Mammary epithelial cell (primary cell): ENCODE data around the gene PMM2.

ENCODE experiments used
- CTCF ChIP-seq, 2 donors: IDR thresholded peaks in 1 of 2; conservative IDR thresholded peaks in 1 of 2; 2 replicates each; pipeline ENCODE4 v1.5.1; 2011 to 2012; ENCODE audit warnings: inconsistent platforms in 2 of 2, low read length in 2 of 2, mild to moderate bottlenecking in 2 of 2, control low read depth in 1 of 2, low read depth in 1 of 2; ENCODE audit not compliant: insufficient read depth in 1 of 2; ENCODE audit errors: extremely low read depth in 1 of 2
- EZH2 ChIP-seq: IDR thresholded peaks from 2 replicates; pipeline ENCODE4 v1.6.1; 2012; ENCODE audit warnings: low read length, inconsistent platforms, borderline replicate concordance

- TF ChIP-seq CTCF (conservative IDR thresholded peaks at IDR 0.05 in 1 of 2, IDR thresholded peaks at IDR 0.05 in 1 of 2; ENCODE audit: extremely low read depth in 1 of 2, insufficient read depth in 1 of 2, low read depth in 1 of 2, low read length in 2 of 2) (no peak), EZH2 (no peak)
Measured at GRCh38 chr16:8774208-8774607, 23.4 kb upstream of the PMM2 start.
